Spinal cord (tissue), 10 donors: ENCODE data around the gene MTHFD1L. TPM values are rescaled to one million over a fixed set of nuclear protein-coding genes. Genes with fewer than 3 reads are reported as not detected.

Source experiments
- DNase-seq, 6 donors: peaks; one replicate each; pipeline versions ENCODE4 v3.0.0 to v3.0.0-alpha.2; 2013 to 2015; ENCODE audit warnings: low spot score in 6 of 6, low read depth in 4 of 6
- H3K27ac ChIP-seq: one replicate; pipeline ENCODE4 v1.5.1; 2013; ENCODE audit warnings: low read depth, low read length, control low read depth
- H3K27me3 ChIP-seq: one replicate; pipeline ENCODE4 v1.6.1; 2013; ENCODE audit warnings: low read length; ENCODE audit not compliant: control insufficient read depth, insufficient read depth
- H3K36me3 ChIP-seq: one replicate; pipeline ENCODE4 v1.6.1; 2013; ENCODE audit warnings: low read length; ENCODE audit not compliant: control insufficient read depth, insufficient read depth
- H3K4me1 ChIP-seq: one replicate; pipeline ENCODE4 v1.6.1; 2013; ENCODE audit warnings: low read length; ENCODE audit not compliant: control insufficient read depth, insufficient read depth
- H3K4me3 ChIP-seq: one replicate; pipeline ENCODE4 v1.5.1; 2013; ENCODE audit warnings: low read depth, low read length, control low read depth
- H3K9me3 ChIP-seq: one replicate; pipeline ENCODE4 v1.6.1; 2013; ENCODE audit warnings: low read length; ENCODE audit not compliant: control insufficient read depth, insufficient read depth
- WGBS: methylation state at CpG from one replicate; pipeline ENCODE4 v1.1.5; 2013; ENCODE audit warnings: missing lambda C conversion rate; ENCODE audit not compliant: insufficient coverage; 5-methylcytosine and 5-hydroxymethylcytosine counted together
- polyA plus RNA-seq, 2 donors: library from polyadenylated mRNA; unstranded; fragments of 120-200 nt; gene quantifications; one replicate each; pipeline ENCODE4 v1.2.1, GENCODE V29; 2013; ENCODE audit not compliant: insufficient read length in 2 of 2
- total RNA-seq, 2 donors: library from RNA; depleted of rRNA in 1 of 2; stranded (reverse); fragments of 120-200 nt in 1 of 2; fragments of >200 nt in 1 of 2; gene quantifications; one replicate each; pipeline versions ENCODE4 v1.2.3 to v1.2.4, GENCODE V29; 2013 to 2014
- donor health status: healthy.

MTHFD1L gene
- total and polyA plus RNA-seq, 4 donors = 15.0 to 21.6 (median 17.8) TPM

DNA sequence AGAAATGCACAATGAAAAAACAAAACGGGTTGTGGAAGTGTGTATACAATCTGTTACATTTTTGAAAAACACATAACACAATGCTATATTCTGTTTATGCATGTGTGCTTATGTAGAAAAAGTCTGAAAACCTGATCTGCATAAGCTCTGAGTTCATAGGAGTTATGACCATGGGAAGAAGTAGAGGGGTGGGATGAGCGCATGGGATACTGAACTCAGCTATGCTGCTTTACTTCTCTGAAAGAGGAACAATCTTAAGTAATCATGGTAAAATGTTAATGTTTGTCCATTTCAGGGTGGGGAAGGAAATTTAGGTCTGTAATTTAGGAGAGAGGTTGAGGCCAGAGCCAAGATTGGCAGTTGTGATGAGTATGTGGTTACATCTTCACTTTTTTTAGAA lies 126.8 kb downstream of the MTHFD1L start:
- 100% methylated on average over 1 of the region's 2 CpGs for WGBS
- Histone ChIP-seq H3K27me3 (no peaks in the 10 kb centered on the region), H3K36me3 (peaks cover 4% of the 10 kb centered on the region), H3K4me1 (no peaks in the 10 kb centered on the region), H3K4me3 (no peak overlapping the region), H3K27ac (no peak overlapping the region), H3K9me3 (no peaks in the 10 kb centered on the region)
- DNase-seq = no peak

DNA sequence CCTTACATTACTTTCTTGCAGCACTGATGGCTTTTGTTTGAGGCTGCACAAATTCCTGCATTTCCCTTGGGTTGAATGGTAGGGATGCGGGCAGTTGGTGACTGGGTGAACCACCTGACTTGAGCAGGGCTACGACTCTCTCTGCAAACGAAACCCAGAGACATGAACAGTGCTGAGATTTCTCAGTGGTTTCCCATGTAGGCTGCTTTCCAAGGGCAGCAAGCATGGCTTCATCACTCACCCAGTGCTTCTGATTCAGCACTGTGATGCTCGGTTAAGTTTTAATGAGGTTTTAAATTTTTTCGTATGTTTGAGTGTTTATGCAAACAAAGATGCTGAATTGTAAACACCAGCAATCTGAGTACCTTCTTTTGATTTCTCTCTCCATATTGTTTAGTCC lies 127.2 kb downstream of the MTHFD1L start:
- Histone ChIP-seq H3K4me1 (no peaks in the 10 kb centered on the region), H3K27ac (no peak overlapping the region), H3K4me3 (no peak overlapping the region), H3K27me3 (no peaks in the 10 kb centered on the region), H3K9me3 (no peaks in the 10 kb centered on the region), H3K36me3 (peaks cover 4% of the 10 kb centered on the region)
- WGBS = 86% methylated on average over 3 of the region's 5 CpGs
- no peak for DNase-seq

DNA sequence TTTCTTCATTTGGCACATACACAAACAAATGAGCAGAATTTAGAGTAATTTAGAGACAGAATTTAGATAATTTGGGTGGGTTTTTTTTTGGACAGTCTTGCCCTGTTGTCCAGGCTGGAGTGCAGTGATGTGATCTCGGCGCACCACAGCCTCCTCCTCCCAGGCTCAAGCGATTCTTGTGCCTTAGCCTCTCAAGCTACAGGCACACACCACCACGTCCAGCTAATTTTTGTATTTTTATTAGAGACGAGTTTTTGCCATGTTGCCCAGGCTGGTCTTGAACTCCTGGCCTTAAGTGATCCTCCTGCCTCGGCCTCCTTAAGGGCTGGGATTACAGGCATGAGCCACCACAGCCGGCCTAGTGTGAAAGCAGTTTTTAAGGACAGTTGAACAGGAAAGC lies 127.8 kb downstream of the MTHFD1L start:
- no peak overlapping the region for H3K4me3 ChIP-seq
- DNase-seq = no peak
- H3K4me1 ChIP-seq = no peaks in the 10 kb centered on the region
- no peaks in the 10 kb centered on the region for H3K27me3 ChIP-seq
- peaks cover 4% of the 10 kb centered on the region for H3K36me3 ChIP-seq
- no peaks in the 10 kb centered on the region for H3K9me3 ChIP-seq
- 94% methylated on average over 5 of the region's 7 CpGs for WGBS
- H3K27ac ChIP-seq = no peak overlapping the region

DNA sequence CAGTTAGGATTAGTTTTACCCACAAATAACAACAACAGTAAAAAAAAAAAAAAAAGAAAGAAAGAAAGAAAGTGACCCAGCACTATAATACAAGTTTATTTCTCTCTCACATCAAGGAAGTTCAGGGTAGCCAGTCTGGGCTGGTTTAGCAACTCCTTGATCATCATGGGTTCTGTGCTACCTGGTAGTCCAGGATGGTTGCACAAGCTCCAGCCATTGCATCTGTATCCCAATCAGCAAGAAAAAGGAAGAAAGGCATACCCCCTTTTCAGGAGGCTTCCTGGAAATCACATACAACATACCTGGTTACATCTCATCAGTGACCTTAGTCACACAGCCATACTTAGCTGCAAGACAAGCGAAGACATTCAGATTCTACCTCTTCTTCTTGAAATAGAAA lies 128.5 kb downstream of the MTHFD1L start:
- WGBS = 100% methylated on average over 1 of the region's 1 CpG
- no peak for DNase-seq

DNA sequence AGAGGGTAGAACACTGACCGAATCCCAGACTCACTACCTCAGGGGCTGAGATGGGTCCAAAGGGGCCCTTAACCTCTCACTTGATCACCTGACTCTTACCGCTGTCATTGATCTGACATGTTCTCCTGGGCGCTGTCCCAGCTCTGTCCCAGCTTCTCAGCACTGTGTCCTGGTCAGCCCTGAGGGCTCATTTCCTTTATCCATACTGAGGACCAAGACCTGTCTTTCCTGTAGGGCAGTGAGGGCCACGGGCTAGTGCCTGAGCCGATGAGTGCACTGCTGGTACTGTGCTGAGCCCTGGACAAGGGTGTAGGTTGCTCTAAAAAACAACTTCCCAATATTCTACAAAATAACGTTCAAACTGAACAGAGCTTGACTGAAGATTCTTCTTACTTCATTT lies 131.5 kb downstream of the MTHFD1L start:
- Histone ChIP-seq H3K27ac (no peak overlapping the region), H3K4me1 (peaks cover 3% of the 10 kb centered on the region), H3K9me3 (no peaks in the 10 kb centered on the region), H3K27me3 (no peaks in the 10 kb centered on the region), H3K36me3 (peaks cover 4% of the 10 kb centered on the region), H3K4me3 (no peak overlapping the region)
- 100% methylated on average over 5 of the region's 6 CpGs for WGBS
- DNase-seq = no peak

More for the DNA sequence above, 128.5 kb downstream of the MTHFD1L start:
- no peaks in the 10 kb centered on the region for H3K27me3 ChIP-seq
- H3K27ac ChIP-seq = no peak overlapping the region
- H3K9me3 ChIP-seq = no peaks in the 10 kb centered on the region
- no peak overlapping the region for H3K4me3 ChIP-seq
- no peaks in the 10 kb centered on the region for H3K4me1 ChIP-seq
- H3K36me3 ChIP-seq = peaks cover 4% of the 10 kb centered on the region

DNA sequence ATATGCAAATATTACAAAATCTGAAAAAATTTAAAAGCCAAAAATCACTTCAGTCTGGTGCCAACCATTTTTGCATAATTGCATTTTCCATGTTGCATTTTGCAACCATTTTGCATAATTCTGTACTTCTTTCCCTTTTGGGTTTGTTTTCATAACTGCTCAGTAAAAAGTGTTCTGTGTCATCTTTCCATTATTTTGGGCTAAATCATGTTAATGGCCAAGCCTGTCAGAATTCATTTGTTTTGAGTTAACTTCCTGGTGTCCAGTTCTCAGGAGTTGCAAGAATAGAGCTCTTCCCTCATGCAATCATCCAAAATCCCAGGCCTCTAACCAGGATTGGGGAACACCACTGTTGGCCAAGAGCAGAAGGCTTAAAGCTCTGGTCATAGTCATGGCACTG lies 133.6 kb downstream of the MTHFD1L start:
- H3K9me3 ChIP-seq = no peaks in the 10 kb centered on the region
- H3K27me3 ChIP-seq = no peaks in the 10 kb centered on the region
- H3K4me1 ChIP-seq = peaks cover 3% of the 10 kb centered on the region
- no peak for DNase-seq
- H3K27ac ChIP-seq = no peak overlapping the region
- H3K4me3 ChIP-seq = no peak overlapping the region
- H3K36me3 ChIP-seq = peaks cover 4% of the 10 kb centered on the region

DNA sequence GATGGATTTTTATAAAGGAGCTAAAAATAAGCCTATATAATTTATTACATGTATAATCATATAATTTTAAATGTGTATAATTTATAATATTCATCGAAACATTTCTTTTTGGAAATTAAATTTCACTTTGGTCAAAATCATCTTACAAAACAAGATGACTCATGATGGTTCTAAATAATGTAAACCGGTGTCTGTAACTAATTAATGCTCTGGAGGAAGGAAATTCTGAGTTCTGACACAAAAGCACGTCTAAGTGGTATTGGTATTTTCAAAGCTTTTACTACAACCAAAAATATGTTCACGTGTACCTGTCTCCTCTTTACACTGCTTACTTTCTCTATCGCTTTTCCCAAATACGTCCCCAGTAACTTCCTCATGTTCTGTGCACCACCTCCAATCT lies 134.1 kb downstream of the MTHFD1L start:
- no CpG with 5 or more reads among the region's 6 CpGs for WGBS
- H3K4me1 ChIP-seq = peaks cover 3% of the 10 kb centered on the region

DNA sequence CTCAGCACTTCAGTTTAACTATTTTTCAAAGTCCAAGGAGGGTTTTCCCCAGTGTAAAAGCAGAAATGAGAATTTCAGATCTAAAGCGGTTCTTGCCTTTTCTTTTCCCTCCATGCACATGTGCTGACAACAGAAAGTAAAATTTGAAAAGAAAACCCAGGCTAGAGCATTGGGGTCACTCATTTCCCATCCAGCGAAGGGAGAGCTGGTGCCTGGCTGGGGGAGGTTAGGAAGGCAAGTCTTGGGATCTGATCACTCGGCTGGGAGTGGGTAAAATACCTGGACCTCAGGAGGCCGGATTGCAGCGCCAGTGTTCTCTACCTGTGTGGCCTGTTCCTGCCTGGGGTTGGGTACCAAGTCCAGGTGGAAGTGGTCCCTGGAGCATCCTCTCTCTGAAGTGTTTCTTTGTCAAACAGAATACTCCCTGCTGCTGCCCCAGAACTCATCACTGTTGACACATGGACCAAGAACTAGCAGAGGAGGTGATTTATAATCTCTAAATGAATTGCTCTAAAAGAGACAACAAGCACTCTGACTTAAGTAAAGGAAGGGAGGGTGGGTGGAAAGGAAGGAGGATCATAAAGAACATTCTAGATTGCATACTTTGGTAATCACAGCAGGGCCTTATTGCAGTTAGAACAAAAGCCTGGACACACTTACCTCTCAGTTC lies 136.0 kb downstream of the MTHFD1L start:
- DNase-seq = no peak
- Histone ChIP-seq H3K36me3 (peaks cover under 1% of the 10 kb centered on the region), H3K4me3 (no peak overlapping the region), H3K27ac (peak overlapping the region; percentile 58), H3K27me3 (no peaks in the 10 kb centered on the region), H3K4me1 (peaks cover 3% of the 10 kb centered on the region), H3K9me3 (no peaks in the 10 kb centered on the region)
- WGBS = 89% methylated on average over 4 of the region's 5 CpGs

More for the DNA sequence above, 134.1 kb downstream of the MTHFD1L start:
- no peaks in the 10 kb centered on the region for H3K27me3 ChIP-seq
- no peak overlapping the region for H3K27ac ChIP-seq
- no peak overlapping the region for H3K4me3 ChIP-seq
- DNase-seq = no peak
- no peaks in the 10 kb centered on the region for H3K9me3 ChIP-seq
- H3K36me3 ChIP-seq = peaks cover 4% of the 10 kb centered on the region

DNA sequence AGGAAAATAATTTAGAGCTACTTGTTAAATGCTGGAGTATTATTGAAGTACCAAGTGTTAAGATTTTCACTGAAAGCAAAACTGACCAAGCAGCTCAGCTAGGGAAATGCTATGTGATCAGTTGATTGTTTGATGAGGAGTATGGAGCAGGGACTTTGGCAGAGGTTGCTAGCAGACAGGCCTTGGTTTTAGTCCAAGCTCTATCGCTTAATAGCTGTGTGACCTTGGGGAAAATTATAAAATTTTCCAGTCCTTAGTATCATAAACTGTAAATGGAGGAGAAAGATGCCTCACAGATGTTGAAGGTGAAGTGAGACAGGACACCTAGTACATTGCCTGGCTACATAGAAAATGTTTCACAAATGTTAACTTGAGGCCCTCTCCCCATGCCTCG lies 136.6 kb downstream of the MTHFD1L start:
- no peak overlapping the region for H3K4me3 ChIP-seq
- H3K36me3 ChIP-seq = no peaks in the 10 kb centered on the region
- H3K9me3 ChIP-seq = no peaks in the 10 kb centered on the region
- 100% methylated on average over 1 of the region's 2 CpGs for WGBS
- H3K4me1 ChIP-seq = peaks cover 3% of the 10 kb centered on the region
- peak overlapping the region; percentile 58 for H3K27ac ChIP-seq
- DNase-seq = no peak
- H3K27me3 ChIP-seq = no peaks in the 10 kb centered on the region

DNA sequence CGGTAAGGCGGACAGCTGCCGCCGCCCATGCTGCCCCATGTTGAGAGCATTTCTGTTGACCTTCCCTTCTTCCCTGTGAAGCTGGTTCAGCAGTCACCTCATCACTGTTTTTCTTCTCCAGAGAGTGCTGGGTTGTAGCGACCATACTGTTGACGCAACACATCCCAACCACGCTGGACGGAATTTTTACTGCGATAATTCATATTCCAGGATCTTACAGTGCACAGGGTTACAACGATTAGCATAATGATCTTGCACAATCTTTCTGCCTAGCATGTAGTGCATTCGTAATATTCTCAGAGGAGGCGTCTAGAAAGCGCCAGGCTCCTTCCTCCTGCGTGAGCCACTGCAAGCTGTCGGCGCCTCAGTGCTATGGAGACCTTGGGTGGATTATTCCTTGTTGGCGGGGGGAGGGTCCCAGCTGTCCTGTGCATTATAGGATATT lies 137.0 kb downstream of the MTHFD1L start:
- Histone ChIP-seq H3K4me1 (peaks cover 3% of the 10 kb centered on the region), H3K27me3 (no peaks in the 10 kb centered on the region), H3K4me3 (no peak overlapping the region), H3K36me3 (no peaks in the 10 kb centered on the region), H3K27ac (peak overlapping the region; percentile 58), H3K9me3 (no peaks in the 10 kb centered on the region)
- DNase-seq = peak in 2 of 6 donors; percentile 35 to 44
- WGBS = 92% methylated on average over 13 of the region's 17 CpGs
